Measurements from ENCODE around the gene GRAMD2B. TPM values are rescaled to one million over a fixed set of nuclear protein-coding genes. Genes with fewer than 3 reads are reported as not detected.
"Not testable (repeated sequence)": the region's sequence is repeated elsewhere in the genome, so short reads cannot be mapped to it uniquely, and the experiment has no call there.

Gene GRAMD2B
- total RNA-seq, 1 experiment from 2014 or later, result 26.7 TPM

DNA sequence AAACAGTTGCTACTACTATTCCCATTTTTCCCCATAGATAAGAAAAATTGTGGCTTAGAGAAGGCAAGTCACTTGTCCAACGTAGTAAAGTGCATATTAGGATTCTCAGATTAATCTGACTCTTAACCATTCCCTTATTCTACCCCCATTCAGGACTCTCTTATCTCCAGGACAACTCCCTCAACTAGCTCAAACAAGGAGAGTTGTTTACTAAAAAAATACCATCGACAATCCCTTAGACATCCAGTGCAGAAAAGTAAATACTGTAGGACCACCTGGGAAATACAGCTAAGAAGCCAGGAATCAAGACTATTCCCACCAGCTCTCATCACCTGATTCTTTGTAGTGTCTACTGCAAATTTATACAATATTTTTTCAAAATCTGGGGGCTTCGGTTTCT lies 9.4 kb upstream of the GRAMD2B start:
- no peak for DNase-seq (ENCODE audit: low read depth)

DNA sequence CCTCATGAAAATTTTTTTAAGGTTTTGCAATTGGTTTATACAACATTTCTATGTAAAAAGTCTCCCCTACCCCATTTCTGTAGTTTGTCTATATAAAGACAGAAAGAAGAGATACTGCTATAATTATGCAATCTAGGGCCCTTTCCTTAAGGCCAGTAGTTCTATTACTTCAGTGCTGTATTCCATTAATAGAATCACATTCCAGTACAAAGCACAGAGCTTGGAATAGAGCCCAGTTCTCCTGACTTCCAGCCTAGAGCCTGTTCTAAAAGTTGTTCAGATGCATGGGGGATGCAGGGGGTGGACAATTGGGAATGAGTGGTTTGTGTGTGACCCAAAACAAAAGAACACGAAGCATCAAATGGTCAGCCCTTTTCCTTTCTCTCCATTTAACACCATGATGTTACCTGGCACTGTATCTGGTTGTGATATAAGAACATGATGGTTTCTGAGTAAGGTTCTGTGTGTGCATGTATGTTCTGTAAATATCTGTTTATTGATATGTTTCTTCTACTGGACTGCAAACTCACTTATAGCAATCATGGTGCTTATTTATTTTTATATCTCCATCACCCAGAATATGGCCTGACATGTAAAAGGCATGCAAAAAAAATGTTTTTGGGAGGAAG lies 8.2 kb upstream of the GRAMD2B start:
- peak; percentile 64 for DNase-seq (ENCODE audit: low read depth)

DNA sequence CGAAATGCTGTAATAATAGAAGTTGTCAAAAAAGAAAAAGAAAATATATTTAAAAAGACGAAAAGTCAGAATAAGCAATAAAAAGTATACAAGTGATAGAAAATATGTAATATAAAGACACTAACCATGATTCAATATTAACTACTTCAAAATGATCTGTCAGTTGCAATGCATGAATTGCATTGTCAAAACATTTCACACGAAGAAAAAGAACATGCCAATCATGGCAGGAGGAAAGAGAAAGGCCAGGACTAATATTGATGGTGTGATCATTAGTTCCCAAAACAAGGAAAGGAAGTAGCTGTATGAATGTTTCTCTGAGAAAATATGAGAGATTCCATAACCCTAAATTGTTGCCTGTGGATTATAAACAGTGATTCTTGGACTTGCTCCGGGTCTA lies 7.4 kb upstream of the GRAMD2B start:
- no peak for DNase-seq (ENCODE audit: low read depth)

- no peak for DNase-seq (ENCODE audit: low read depth)
These were observed 6.8 kb upstream of the GRAMD2B start for GRCh38 chr5:126416266-126416925.

DNA sequence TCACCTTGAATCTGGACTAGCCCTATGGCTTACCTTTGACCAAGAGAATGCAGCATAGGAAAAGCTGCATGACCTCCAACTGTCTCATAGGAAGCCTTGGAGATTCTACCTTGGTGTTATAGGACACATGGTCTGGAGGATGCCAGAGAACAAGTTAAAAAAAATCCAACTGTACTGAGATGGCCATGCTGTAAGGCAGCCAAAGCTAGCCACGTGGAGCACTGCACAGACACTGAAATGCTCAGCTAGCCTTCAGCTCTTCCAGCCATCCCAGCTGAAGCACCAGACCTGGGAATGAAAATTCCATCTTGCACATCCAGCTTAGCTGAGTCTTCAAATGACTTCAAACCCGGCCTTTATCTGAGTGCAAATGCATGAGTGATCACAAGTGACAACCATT lies 6.0 kb upstream of the GRAMD2B start:
- DNase-seq (ENCODE audit: low read depth), result no peak

DNA sequence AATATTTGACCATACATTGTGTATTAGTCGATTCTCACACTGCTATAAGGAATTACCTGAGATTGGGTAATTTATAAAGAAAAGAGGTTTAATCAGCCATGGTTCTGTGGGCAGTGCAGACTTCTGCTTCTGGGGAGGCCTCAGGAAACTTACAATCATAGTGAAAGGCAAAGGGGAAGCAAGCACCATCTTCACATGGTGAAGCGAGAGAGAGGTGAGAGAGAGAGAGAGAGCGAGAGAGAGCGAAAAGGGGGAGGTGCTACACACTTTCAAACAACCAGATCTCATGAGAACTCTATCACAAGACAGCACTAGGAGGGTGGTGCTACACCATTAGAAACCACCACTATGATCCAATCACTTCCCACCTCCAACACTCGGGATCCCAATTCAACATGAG lies 4.1 kb upstream of the GRAMD2B start:
- no peak for DNase-seq (ENCODE audit: low read depth)

DNA sequence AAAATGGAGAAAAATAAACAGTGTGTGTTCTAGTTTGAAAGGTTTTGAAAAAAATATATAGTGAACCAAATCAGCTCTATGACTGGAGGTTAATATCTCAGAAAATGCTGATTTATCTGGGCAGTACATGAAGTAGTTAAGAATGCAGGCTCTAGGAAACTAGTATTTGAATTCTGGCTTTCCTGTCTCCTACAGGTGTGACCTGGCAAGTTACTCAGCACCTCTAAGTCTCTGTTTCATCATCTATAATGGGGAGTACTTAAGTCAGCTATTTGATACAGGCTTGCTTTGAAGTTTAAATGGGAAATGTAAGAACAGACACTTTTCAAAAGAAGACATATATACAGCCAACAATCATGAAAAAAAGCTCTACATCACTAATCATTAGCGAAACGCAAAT lies 5.2 kb downstream of the GRAMD2B start:
- DNase-seq (ENCODE audit: low read depth), result no peak

GRCh38 chr5:126430631-126431030 lies 7.4 kb downstream of the GRAMD2B start:
- peak; percentile 26 for DNase-seq (ENCODE audit: low read depth)

DNA sequence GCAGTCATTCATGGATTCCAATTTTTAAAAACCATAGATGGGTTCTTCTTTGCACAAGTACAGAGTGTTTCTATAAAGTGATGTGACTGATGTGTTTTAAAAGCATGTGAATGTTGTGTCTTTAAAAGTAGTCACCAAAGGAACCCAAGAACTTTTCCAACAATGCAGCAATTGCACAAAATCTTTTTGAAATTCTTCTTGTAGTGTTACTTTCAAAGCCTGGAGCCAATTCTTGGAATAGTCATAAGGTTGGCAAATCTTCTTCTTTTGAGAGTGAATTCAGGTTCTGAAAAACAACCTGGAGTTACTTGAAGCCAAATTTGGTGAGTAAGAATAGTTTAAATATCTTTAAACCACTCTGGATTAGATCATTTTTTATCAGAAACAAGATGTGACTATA lies 10.5 kb downstream of the GRAMD2B start:
- DNase-seq (ENCODE audit: low read depth), result peak; percentile 70

- no peak for DNase-seq (ENCODE audit: low read depth)
These were observed 12.1 kb downstream of the GRAMD2B start for GRCh38 chr5:126435261-126435660.

DNA sequence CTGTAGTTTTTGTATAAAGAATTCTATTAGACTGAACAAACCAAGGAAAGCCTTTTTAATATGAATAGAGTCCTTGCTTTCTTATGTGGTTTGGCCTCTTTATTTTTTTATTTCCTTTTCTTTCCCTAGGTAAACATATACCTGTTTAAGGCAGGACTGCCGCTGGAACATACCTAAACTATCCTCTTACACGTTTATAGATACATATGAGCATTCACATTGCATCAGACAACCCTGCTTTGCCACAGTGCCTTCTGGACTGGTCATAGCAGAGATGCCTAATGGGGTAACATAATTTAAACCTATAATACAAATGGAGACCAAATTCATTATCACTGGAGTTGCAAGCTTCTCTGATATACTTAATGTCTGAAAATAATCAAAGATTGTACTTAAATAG lies 12.5 kb downstream of the GRAMD2B start:
- DNase-seq (ENCODE audit: low read depth), result no peak

- DNase-seq (ENCODE audit: low read depth), result no peak
These were observed 14.5 kb downstream of the GRAMD2B start for GRCh38 chr5:126437721-126438120.

GRCh38 chr5:126438267-126438666 lies 15.1 kb downstream of the GRAMD2B start:
- DNase-seq (ENCODE audit: low read depth), result no peak

DNA sequence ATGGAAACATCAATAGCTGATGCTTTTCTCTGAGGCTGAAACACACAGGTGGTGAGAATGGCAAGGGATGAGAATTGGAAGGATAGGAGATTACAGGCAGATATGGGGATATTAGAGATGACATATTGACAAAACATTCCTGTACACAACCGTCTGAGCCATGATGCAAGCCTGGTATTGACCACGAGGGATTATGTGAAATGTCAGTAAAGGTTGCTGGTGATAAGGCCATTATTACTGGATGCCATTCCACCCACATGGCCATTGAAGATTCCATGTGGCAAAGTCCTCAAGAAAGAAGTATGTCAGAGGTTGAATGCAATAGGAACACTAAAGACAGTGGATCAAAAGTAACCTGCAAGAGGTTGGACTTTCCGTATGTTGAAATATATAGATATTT lies 15.7 kb downstream of the GRAMD2B start:
- peak; percentile 41 for DNase-seq (ENCODE audit: low read depth)

DNA sequence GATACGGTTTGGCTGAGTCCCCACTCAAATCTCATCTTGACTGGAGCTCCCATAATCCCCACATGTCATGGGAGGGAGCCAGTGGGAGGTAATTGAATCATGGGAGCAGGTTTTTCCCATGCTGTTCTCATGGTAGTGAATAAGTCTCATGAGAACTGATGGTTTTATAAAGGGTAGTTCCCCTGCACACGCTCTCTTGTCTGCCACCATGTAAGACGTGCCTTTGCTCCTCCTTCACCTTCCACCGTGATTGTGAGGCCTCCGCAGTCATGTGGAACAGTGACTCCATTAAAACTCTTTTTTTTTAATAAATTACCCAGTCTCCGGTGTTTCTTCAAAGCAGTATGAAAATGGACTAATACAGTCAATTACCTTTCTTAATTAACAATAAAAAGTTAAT lies 16.5 kb downstream of the GRAMD2B start:
- not testable (repeated sequence) for DNase-seq (ENCODE audit: low read depth)

GRCh38 chr5:126441230-126441629 lies 18.0 kb downstream of the GRAMD2B start:
- no peak for DNase-seq (ENCODE audit: low read depth)

- DNase-seq (ENCODE audit: low read depth), result no peak
These were observed 20.2 kb downstream of the GRAMD2B start for GRCh38 chr5:126443374-126443851.

DNA sequence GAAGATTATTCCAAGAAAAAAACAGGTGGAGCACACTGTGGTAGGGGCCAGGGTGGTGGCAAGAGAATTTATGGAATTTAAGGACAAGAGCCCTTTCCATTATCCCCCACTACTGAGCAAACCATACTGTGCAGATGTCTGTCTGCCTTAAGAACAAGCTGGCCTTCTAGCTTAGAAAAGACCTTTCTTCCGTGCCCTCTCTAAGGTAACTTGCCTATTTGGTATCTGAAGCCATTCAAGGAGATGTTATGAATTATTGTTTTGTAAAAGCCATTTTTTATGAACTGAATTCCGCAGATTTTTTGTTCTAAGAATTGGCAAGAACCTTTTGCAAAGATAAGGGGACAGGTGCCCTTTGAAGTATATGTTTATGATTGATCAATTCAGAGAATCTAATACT lies 20.9 kb downstream of the GRAMD2B start:
- DNase-seq (ENCODE audit: low read depth), result no peak

DNA sequence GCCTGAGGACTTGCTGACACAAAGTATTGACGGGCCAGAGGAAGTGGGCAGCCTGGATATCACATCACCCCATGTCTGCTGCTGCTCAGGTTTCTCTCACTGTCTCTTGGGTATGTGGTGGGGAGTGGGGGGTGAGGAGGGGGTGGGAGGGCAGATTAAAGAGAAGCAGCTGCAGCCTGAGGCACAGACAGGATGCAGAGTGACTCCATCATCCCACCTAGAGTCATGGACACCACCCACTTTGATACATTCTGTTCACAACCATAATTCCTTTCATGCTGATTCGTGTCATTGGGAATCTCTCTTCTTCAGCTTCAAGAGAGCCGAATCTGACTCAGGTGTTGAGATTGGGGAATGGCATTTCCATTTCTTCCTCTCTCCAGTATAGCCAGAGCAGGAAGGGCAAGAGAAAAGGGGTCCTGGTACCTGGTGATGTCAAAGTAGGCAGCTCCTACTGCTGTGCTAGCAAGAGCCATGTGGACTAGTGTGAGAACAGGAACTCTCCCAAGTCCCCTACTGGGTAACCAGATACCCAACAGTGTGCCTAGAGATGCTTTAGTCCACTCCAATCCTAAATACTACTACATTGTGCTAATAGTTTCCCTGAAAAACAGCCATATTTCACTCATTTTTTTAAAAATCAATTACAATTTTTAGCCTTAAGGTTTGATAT lies 22.4 kb downstream of the GRAMD2B start:
- DNase-seq (ENCODE audit: low read depth), result peak; percentile 76

DNA sequence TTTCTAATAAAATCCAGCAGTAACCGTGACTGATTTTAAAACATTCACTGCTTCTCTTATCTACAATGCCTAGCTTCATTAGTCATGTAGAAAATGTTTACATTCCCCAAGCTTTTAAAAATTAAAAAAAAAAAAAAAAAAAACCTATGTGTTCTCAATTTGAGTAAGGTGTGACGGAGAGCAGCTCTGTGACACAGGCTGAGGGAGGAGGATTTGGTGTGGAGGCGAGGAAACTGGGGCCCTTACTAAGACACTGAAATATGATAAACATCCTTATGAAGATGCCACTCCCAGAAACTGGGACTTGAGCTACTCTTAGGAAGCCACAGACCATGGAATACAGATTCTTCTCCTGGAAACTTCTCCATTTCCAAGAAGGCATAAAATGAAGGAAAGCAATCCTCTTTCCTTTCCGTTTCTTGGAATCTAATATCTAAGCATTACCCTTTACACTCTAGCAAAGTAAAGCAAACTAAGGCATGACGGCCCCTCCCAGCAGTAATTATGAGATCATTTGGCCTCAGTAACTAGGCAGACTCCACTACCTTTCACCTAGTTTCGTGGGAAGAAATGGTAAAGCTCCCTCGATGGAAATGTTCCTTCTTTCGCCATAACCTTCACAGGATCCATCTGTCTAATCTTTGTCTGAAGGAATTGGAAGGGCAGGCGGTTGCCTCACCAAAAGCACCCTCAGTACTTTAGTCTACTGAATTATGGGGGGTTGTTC lies 23.5 kb downstream of the GRAMD2B start:
- peak; percentile 86 for DNase-seq (ENCODE audit: low read depth)

- DNase-seq (ENCODE audit: low read depth), result no peak
These were observed 25.5 kb downstream of the GRAMD2B start for GRCh38 chr5:126448720-126449119.

DNA sequence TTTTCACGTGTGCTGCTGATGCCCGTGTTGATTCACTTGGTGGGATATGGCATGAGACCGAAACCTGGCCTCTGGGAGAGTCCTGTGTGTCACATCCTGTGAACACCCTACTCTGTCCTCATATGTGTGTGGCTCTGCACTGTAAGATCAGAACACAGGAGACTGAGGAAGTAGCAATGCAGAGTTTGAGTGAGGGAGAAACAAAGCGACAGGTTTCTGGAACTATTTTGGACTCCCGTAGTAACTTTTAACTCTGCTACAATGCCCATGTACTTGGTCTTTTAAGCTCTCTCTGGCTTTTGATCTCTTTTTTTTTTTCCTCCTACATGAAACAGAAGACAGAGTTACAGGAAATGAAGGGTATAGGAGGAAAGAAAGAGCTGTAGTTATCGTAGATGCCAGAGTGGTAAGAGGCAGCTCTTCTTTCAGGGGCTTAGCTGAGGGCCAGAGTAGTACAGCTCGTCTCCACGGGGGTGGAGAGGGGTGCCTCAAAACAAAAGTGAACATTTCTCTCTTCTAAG lies 26.6 kb downstream of the GRAMD2B start:
- DNase-seq (ENCODE audit: low read depth), result peak; percentile 59

Measured in M059J (cell line).